ENCODE results near the gene PSMB3. TPM values are rescaled to one million over a fixed set of nuclear protein-coding genes. Genes with fewer than 3 reads are reported as not detected.

Gene PSMB3
- total and polyA plus RNA-seq, 9 of the 15 experiments (the other 6 are each of a cell fraction or from before 2014, with no cell fraction given): 460 to 2,775 (median 574) TPM

DNA sequence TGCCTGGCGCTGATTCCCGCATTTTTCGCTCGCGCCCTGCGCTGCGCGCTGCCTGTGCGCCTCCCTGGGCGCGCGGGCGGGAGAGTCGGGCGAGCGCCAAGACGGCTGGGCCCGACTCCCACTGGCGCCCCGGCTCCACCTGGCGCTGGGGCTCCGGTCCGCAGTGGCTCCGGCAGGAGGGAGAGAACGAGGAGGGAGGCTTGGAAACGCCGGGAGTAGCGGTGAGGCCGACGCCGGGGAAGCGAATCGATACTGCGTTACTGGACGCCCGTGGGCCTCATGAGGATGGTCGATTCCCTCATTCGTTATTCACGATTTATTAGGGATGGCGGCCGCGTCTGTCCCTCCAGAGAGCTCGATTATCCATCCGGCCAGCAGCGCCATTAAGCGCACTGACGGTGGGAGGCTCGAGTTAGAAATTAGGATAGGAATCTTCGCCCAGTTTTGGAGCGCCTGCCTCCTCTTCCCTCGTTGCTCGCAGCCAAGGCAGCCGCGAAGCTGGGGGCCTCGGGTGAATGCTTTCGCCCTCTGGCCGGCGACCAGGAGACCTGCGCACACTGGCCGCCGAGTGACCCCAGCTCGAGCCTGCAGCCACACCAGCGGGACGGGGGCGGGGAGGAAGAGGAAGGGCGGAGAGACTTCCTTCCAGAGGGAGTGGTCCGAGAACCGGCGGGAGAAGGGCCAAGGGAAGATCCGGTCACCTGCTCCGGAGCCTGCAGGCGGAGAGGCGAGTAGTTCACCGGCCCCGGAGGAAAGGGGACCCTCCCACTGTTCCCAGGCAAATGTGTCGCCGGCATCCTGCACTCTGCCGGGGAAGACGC lies 3.1 kb upstream of the PSMB3 start (continued):
- peak; percentile 78 for TF ChIP-seq ZBTB40 (IDR thresholded peaks at IDR 0.05)
- TF ChIP-seq ZBTB40 (CRISPR knock-in tag; IDR thresholded peaks at IDR 0.05): no peak
- TF ChIP-seq KDM1A (IDR thresholded peaks at IDR 0.05): no peak
- TF ChIP-seq ZNF41 (CRISPR knock-in tag; conservative IDR thresholded peaks at IDR 0.05): no peak
- TF ChIP-seq BRF1 (IDR thresholded peaks at IDR 0.05; ENCODE audit: borderline replicate concordance, extremely low read depth, insufficient read length): no peak
- no peak; the same call in 1 of the 2 replicates for TF ChIP-seq ZKSCAN1 (IDR thresholded peaks at IDR 0.05; ENCODE audit: low read depth, low read length)
- peak; percentile 80 for TF ChIP-seq THAP12 (CRISPR knock-in tag; IDR thresholded peaks at IDR 0.05)
- TF ChIP-seq, protein P1, sequence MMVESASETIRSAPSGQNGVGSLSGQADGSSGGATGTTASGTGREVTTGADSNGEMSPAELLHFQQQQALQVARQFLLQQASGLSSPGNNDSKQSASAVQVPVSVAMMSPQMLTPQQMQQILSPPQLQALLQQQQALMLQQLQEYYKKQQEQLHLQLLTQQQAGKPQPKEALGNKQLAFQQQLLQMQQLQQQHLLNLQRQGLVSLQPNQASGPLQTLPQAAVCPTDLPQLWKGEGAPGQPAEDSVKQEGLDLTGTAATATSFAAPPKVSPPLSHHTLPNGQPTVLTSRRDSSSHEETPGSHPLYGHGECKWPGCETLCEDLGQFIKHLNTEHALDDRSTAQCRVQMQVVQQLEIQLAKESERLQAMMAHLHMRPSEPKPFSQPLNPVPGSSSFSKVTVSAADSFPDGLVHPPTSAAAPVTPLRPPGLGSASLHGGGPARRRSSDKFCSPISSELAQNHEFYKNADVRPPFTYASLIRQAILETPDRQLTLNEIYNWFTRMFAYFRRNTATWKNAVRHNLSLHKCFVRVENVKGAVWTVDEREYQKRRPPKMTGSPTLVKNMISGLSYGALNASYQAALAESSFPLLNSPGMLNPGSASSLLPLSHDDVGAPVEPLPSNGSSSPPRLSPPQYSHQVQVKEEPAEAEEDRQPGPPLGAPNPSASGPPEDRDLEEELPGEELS (CRISPR knock-in tag; IDR thresholded peaks at IDR 0.05; ENCODE audit: borderline replicate concordance): no peak
- TF ChIP-seq FOSL1 (tag; conservative IDR thresholded peaks at IDR 0.05): no peak
- TF ChIP-seq SAP30 (IDR thresholded peaks at IDR 0.05; ENCODE audit: borderline replicate concordance, insufficient read depth, low read depth, low read length, poor library complexity, severe bottlenecking): peak; percentile 16
- no peak for TF ChIP-seq ZNF124 (CRISPR knock-in tag; IDR thresholded peaks at IDR 0.05)
- peak; percentile 84 for TF ChIP-seq TAF1 (IDR thresholded peaks at IDR 0.05; ENCODE audit: control insufficient read depth, extremely low read depth, insufficient read depth, low read length, severe bottlenecking)
- TF ChIP-seq SRF (CRISPR knock-in tag; IDR thresholded peaks at IDR 0.05): peak in 1 of 2 experiments; percentile 77; a peak in 2 of 4 replicates

Data from K562 (cell line).